ENCODE data around the gene NRDE2. TPM values are rescaled to one million over a fixed set of nuclear protein-coding genes. Genes with fewer than 3 reads are reported as not detected.

NRDE2 gene
- total and polyA plus RNA-seq, 8 donors = 17.4 to 25.7 (median 21.5) TPM

DNA sequence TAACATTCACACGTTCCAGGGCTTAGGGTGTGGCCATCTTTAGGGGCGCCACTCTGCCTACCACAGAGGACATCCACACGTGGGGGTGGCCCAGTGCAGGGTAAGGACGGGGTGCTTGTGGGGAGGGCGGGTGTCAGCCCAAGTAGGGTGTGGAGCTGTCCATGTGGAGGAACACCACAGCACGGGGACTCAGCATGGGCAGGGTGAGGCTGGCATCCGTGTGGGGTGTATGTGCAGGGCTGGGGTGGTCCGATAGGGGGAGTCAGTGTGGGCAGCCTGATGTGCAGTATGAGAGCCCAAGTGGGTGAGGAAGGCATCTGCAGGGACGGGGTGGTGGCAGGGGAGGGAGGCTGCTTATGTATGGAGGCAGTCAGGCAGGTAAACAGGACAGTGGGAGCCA lies 57.7 kb downstream of the NRDE2 start:
- no peaks in the 10 kb centered on the region for H3K27me3 ChIP-seq
- no peak overlapping the region for H3K27ac ChIP-seq
- no peak overlapping the region for H3K4me3 ChIP-seq
- TF ChIP-seq, protein P1, sequence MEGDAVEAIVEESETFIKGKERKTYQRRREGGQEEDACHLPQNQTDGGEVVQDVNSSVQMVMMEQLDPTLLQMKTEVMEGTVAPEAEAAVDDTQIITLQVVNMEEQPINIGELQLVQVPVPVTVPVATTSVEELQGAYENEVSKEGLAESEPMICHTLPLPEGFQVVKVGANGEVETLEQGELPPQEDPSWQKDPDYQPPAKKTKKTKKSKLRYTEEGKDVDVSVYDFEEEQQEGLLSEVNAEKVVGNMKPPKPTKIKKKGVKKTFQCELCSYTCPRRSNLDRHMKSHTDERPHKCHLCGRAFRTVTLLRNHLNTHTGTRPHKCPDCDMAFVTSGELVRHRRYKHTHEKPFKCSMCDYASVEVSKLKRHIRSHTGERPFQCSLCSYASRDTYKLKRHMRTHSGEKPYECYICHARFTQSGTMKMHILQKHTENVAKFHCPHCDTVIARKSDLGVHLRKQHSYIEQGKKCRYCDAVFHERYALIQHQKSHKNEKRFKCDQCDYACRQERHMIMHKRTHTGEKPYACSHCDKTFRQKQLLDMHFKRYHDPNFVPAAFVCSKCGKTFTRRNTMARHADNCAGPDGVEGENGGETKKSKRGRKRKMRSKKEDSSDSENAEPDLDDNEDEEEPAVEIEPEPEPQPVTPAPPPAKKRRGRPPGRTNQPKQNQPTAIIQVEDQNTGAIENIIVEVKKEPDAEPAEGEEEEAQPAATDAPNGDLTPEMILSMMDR (IDR thresholded peaks at IDR 0.05) = no peak
- H3K9me3 ChIP-seq = no peaks in the 10 kb centered on the region
- DNase-seq (no peak), ATAC-seq (no peak)
- intact Hi-C loops (cut with DNase I) = no loop called here
- peaks cover 0 to 16% of the 10 kb centered on the region in 2 donors for H3K4me1 ChIP-seq
- peaks cover 0 to 91% of the 10 kb centered on the region in 2 donors for H3K36me3 ChIP-seq

DNA sequence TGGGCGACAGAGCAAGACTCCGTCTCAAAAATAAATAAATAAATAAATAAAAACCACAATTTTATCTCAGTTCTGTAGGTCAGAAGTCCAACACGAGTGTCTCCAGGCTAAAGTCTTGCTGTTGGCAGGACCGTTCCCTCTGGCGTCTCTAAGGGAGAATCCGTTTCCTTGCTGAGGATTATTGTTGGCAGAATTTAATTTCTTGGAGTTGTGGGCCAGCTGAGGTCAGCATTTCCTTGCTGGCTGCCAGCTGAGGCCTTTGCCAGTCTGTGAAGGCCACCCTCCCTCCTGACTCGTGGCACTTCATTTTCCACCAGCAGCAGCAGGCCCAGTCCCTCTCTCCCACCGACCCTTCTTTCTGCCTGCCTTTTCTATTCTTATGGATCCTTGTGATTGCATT lies 58.2 kb downstream of the NRDE2 start:
- no peaks in the 10 kb centered on the region for H3K9me3 ChIP-seq
- TF ChIP-seq, protein P1 (IDR thresholded peaks at IDR 0.05) = no peak
- H3K4me3 ChIP-seq = no peak overlapping the region
- no peak for DNase-seq
- no peak overlapping the region for H3K27ac ChIP-seq
- ATAC-seq = peak; percentile 11
- peaks cover 0 to 91% of the 10 kb centered on the region in 2 donors for H3K36me3 ChIP-seq
- intact Hi-C loops (cut with DNase I) = no loop called here
- H3K4me1 ChIP-seq = peaks cover 0 to 16% of the 10 kb centered on the region in 2 donors
- H3K27me3 ChIP-seq = no peaks in the 10 kb centered on the region

DNA sequence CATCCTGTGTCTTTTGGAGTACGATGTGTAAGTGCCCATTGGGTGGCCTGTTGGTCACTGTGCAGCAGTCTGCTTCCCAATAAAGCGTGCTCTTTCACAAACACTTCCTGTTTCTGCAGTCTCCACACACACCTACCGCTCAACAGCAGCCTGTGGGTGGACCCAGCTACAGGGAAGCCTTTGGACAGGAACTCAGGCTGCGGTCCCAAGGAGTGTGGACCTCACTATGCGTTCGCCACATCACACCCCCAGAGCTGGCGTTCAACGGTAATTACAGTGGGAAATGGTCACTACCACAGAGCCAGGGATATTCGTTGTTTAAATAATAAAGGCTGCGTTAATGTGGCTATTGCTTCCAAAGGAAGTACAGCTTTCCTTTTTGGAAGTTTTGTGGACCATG lies 59.2 kb downstream of the NRDE2 start:
- H3K4me3 ChIP-seq = no peak overlapping the region
- intact Hi-C loops (cut with DNase I) = no loop called here
- H3K36me3 ChIP-seq = peaks cover 0 to 91% of the 10 kb centered on the region in 2 donors
- DNase-seq (peak in 1 of 4 donors; percentile 55), ATAC-seq (peak; percentile 55)
- H3K27me3 ChIP-seq = no peaks in the 10 kb centered on the region
- TF ChIP-seq, protein P1 (IDR thresholded peaks at IDR 0.05) = no peak
- peak overlapping the region in 1 of 2 donors; percentile 63 for H3K27ac ChIP-seq
- no peaks in the 10 kb centered on the region for H3K9me3 ChIP-seq
- H3K4me1 ChIP-seq = peaks cover 0 to 16% of the 10 kb centered on the region in 2 donors

DNA sequence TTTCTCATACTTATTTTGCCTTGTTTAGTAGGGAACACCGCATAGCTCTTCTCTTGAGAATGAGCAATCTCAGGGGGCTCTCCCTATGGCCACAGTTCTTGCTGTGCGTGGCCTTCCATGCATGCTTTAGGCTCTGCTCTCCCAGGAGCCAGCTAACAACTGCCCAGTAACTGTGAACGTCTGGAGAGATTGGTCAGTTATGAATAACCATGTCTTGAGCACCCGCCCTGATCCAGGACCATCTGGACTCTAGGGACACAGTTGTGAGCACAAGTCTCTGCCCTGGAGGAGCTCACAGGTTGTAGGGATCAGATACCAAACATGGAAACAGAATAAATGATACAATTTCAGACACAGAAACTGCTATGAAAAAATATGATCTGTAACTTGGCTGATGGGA lies 63.3 kb downstream of the NRDE2 start:
- no peaks in the 10 kb centered on the region for H3K9me3 ChIP-seq
- peaks cover 0 to 7% of the 10 kb centered on the region in 2 donors for H3K4me1 ChIP-seq
- intact Hi-C loops (cut with DNase I) = no loop called here
- H3K36me3 ChIP-seq = peaks cover 0 to 98% of the 10 kb centered on the region in 2 donors
- H3K27me3 ChIP-seq = no peaks in the 10 kb centered on the region
- TF ChIP-seq, protein P1 (IDR thresholded peaks at IDR 0.05) = no peak
- ATAC-seq (no peak), DNase-seq (no peak)
- H3K27ac ChIP-seq = no peak overlapping the region
- H3K4me3 ChIP-seq = no peak overlapping the region

DNA sequence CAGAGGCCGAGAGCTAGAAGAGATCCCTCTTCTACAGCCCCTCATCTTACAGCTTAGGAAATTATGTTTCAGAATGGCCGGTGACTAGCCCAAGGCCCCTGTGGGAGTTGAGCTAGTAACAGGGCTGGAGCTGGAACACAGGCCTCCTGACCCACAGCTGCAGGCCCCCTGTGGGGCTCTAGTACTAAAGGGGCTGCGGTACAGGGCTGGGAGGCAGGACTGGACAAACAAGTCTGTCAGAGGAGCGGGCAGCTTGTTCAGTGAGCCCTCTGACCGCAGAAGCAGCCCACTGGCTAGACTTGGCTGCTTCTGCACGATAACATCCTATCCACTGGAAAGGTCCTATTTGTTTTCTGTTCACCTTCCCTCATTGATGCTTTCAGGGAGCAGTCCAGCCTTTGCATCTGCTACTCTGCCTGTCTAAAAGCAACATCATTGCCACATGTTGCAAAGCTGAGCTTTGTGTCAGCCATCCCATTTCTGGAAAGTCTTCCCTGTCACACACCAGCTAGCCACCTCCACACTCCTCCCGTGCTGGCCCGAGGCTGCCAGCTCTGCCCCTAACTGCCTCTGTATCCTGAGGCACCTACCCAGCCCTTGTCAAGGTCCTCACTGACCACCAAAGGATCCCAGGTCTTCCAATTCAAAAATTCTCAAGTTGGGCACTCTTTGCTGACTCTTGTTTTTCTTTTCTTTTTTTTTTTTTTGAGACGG lies 65.1 kb downstream of the NRDE2 start:
- Histone ChIP-seq H3K27me3 (no peaks in the 10 kb centered on the region), H3K4me1 (no peaks in the 10 kb centered on the region), H3K36me3 (peaks cover 0 to 96% of the 10 kb centered on the region in 2 donors), H3K9me3 (no peaks in the 10 kb centered on the region), H3K27ac (no peak overlapping the region), H3K4me3 (no peak overlapping the region)
- intact Hi-C loops (cut with DNase I) = no loop called here
- TF ChIP-seq, protein P1 (IDR thresholded peaks at IDR 0.05) = no peak
- ATAC-seq (no peak), DNase-seq (no peak)

Measured in left lung (tissue), 10 donors.